CD4-positive, CD25-positive, alpha-beta regulatory T cell (primary cell): ENCODE results near the gene CAMSAP1. TPM values are rescaled to one million over a fixed set of nuclear protein-coding genes. Genes with fewer than 3 reads are reported as not detected.

ENCODE experiments used
- ATAC-seq, 2 donors: fragments of 150-1000 bp; cut with Tn5 transposase; one replicate each; pipeline ENCODE4 v1.10.0; 2021; ENCODE audit warnings: low read depth in 2 of 2, moderate number of reproducible peaks in 2 of 2, moderate library complexity in 1 of 2
- DNase-seq, 3 donors: peaks; one replicate each; pipeline versions ENCODE4 v3.0.0 to v3.0.0-alpha.2; 2012 to 2022; ENCODE audit warnings: mixed read lengths in 1 of 3
- H3K27ac ChIP-seq: one replicate; pipeline ENCODE4 v1.7.0; 2013; ENCODE audit warnings: mild to moderate bottlenecking, low read length; ENCODE audit not compliant: insufficient read depth, poor library complexity, severe bottlenecking
- H3K27me3 ChIP-seq: one replicate; pipeline ENCODE4 v1.7.0; 2013; ENCODE audit warnings: low read length; ENCODE audit not compliant: control insufficient read depth, insufficient read depth
- H3K36me3 ChIP-seq: one replicate; pipeline ENCODE4 v1.7.0; 2013; ENCODE audit warnings: mild to moderate bottlenecking, low read length, moderate library complexity; ENCODE audit not compliant: control insufficient read depth, insufficient read depth
- H3K4me1 ChIP-seq: 2 replicates; pipeline ENCODE4 v1.7.0; 2013; ENCODE audit warnings: mild to moderate bottlenecking, low read length; ENCODE audit not compliant: insufficient read depth, control insufficient read depth, poor library complexity, severe bottlenecking
- H3K4me3 ChIP-seq: one replicate; pipeline ENCODE4 v1.7.0; 2013; ENCODE audit warnings: low read depth, mild to moderate bottlenecking, low read length, moderate library complexity
- H3K9me3 ChIP-seq, 2 experiments: 1 replicate in 1 of 2; 2 replicates in 1 of 2; pipeline ENCODE4 v1.7.0; 2013; ENCODE audit warnings: low read length in 2 of 2, mild to moderate bottlenecking in 1 of 2, moderate library complexity in 1 of 2; ENCODE audit not compliant: control insufficient read depth in 2 of 2
- H3K27ac Mint-ChIP-seq, 3 donors: one replicate each; pipeline ENCODE4 v1.8.0; 2020 to 2022; ENCODE audit warnings: mild to moderate bottlenecking in 3 of 3, mixed read lengths in 3 of 3, moderate library complexity in 2 of 3
- H3K27me3 Mint-ChIP-seq: one replicate; pipeline ENCODE4 v1.8.0; 2022; ENCODE audit warnings: mild to moderate bottlenecking, mixed read lengths
- H3K36me3 Mint-ChIP-seq: one replicate; pipeline ENCODE4 v1.8.0; 2020; ENCODE audit warnings: mixed read lengths
- H3K4me1 Mint-ChIP-seq, 4 donors: one replicate each; pipeline ENCODE4 v1.8.0; 2020 to 2022; ENCODE audit warnings: mixed read lengths in 4 of 4, mild to moderate bottlenecking in 1 of 4
- H3K4me3 Mint-ChIP-seq, 4 donors: one replicate each; pipeline ENCODE4 v1.8.0; 2020 to 2022; ENCODE audit warnings: mild to moderate bottlenecking in 4 of 4, mixed read lengths in 4 of 4, moderate library complexity in 3 of 4
- H3K9me3 Mint-ChIP-seq, 7 donors: one replicate each; pipeline ENCODE4 v1.8.0; 2020 to 2022; ENCODE audit warnings: mixed read lengths in 7 of 7, mild to moderate bottlenecking in 3 of 7, moderate library complexity in 2 of 7
- polyA plus RNA-seq, 4 donors: library from polyadenylated mRNA; unstranded; fragments of 300-500 nt; fragmentation: Illumina TruSeq; gene quantifications; one replicate each; pipeline ENCODE4 v1.2.3, GENCODE V29; 2021
- total RNA-seq: library from RNA; stranded (reverse); gene quantifications from one replicate; pipeline ENCODE4 v1.2.3, GENCODE V29; 2022

CAMSAP1 gene
- total and polyA plus RNA-seq, 5 donors from 2014 or later: 0.67 to 31.6 (median 2.0) TPM

- Histone ChIP-seq H3K27me3 (no peaks in the 10 kb centered on the region), H3K4me3 (no peak overlapping the region), H3K36me3 (no peaks in the 10 kb centered on the region), H3K4me1 (no peaks in the 10 kb centered on the region), H3K27ac (no peak overlapping the region), H3K9me3 (no peaks in the 10 kb centered on the region)
- Mint-ChIP-seq H3K4me1 (no peaks in the 10 kb centered on the region), H3K27me3 (peaks cover 5% of the 10 kb centered on the region), H3K4me3 (no peak overlapping the region), H3K36me3 (no peaks in the 10 kb centered on the region), H3K9me3 (peaks cover 0 to under 1% (median 0%) of the 10 kb centered on the region in 7 donors), H3K27ac (no peak overlapping the region)
- no peak for ATAC-seq
- no peak for DNase-seq
Observed at GRCh38 chr9:135759676-135760300, 147.6 kb downstream of the CAMSAP1 start.

- Mint-ChIP-seq H3K27ac (no peak overlapping the region), H3K27me3 (peaks cover 5% of the 10 kb centered on the region), H3K9me3 (no peaks in the 10 kb centered on the region), H3K4me1 (no peaks in the 10 kb centered on the region), H3K4me3 (no peak overlapping the region), H3K36me3 (no peaks in the 10 kb centered on the region)
- ATAC-seq (no peak), DNase-seq (no peak)
- H3K4me3 ChIP-seq: no peak overlapping the region
- no peaks in the 10 kb centered on the region for H3K36me3 ChIP-seq
- no peak overlapping the region for H3K27ac ChIP-seq
- no peaks in the 10 kb centered on the region for H3K9me3 ChIP-seq
- H3K27me3 ChIP-seq: no peaks in the 10 kb centered on the region
- H3K4me1 ChIP-seq: no peaks in the 10 kb centered on the region
Observed at GRCh38 chr9:135758870-135759269, 148.5 kb downstream of the CAMSAP1 start.

Other genes with a start within 250 kb of the CAMSAP1 start
- gene LCN9, start 244.2 kb downstream of the CAMSAP1 start, total RNA-seq: not detected
- not detected for gene LCN9, start 244.2 kb downstream of the CAMSAP1 start, polyA plus RNA-seq
- not detected for gene SOHLH1, start 208.1 kb downstream of the CAMSAP1 start, total RNA-seq
- gene SOHLH1, start 208.1 kb downstream of the CAMSAP1 start, polyA plus RNA-seq: not detected
- gene KCNT1, start 205.4 kb downstream of the CAMSAP1 start, total RNA-seq: not detected
- gene KCNT1, start 205.4 kb downstream of the CAMSAP1 start, polyA plus RNA-seq: not detected
- gene UBAC1, start 53.8 kb upstream of the CAMSAP1 start, total RNA-seq: 23.8 TPM
- gene UBAC1, start 53.8 kb upstream of the CAMSAP1 start, polyA plus RNA-seq: 10 to 100 TPM; 17.8 to 27.7 (median 23.4) TPM
- 4.8 TPM for gene NACC2, start 187.7 kb upstream of the CAMSAP1 start, total RNA-seq
- 1 to 10 TPM in 2 of 4 donors, under 1 TPM in 2; 0.76 to 1.9 (median 0.92) TPM for gene NACC2, start 187.7 kb upstream of the CAMSAP1 start, polyA plus RNA-seq
- 21.5 TPM for gene TMEM250, start 211.3 kb upstream of the CAMSAP1 start, total RNA-seq
- 10 to 100 TPM; 44.7 to 55.6 (median 45.7) TPM for gene TMEM250, start 211.3 kb upstream of the CAMSAP1 start, polyA plus RNA-seq